Astrocyte (in vitro differentiated cells and primary cell): Measurements from ENCODE around the gene RSKR. TPM values are rescaled to one million over a fixed set of nuclear protein-coding genes. Genes with fewer than 3 reads are reported as not detected.

Experiments used
- DNase-seq: peaks from one replicate; pipeline ENCODE4 v3.0.0-alpha.2; 2010; ENCODE audit warnings: low read depth
- FAIRE-seq: peaks from 2 replicates; lab custom pipeline; 2011; peaks lifted over from hg19 to GRCh38; lab: Jason Lieb, UNC
- H2AFZ ChIP-seq: 2 replicates; pipeline ENCODE4 v1.6.0; 2012; ENCODE audit warnings: low read depth, low read length, inconsistent platforms
- H3K27ac ChIP-seq: 2 replicates; pipeline ENCODE4 v1.5.1; 2011; ENCODE audit warnings: low read depth, low read length, inconsistent platforms
- H3K27me3 ChIP-seq: 2 replicates; pipeline ENCODE4 v1.6.0; 2011; ENCODE audit warnings: low read length, inconsistent platforms; ENCODE audit not compliant: insufficient read depth
- H3K36me3 ChIP-seq: 2 replicates; pipeline ENCODE4 v1.5.1; 2011; ENCODE audit warnings: low read length, inconsistent platforms; ENCODE audit not compliant: insufficient read depth
- H3K4me1 ChIP-seq: 2 replicates; pipeline ENCODE4 v1.5.1; 2011; ENCODE audit warnings: low read length, inconsistent platforms; ENCODE audit not compliant: insufficient read depth
- H3K4me2 ChIP-seq: 2 replicates; pipeline ENCODE4 v1.6.0; 2012; ENCODE audit warnings: low read length, inconsistent platforms
- H3K4me3 ChIP-seq: 2 replicates; pipeline ENCODE4 v1.5.1; 2011; ENCODE audit warnings: low read depth, mild to moderate bottlenecking, low read length, inconsistent platforms; ENCODE audit not compliant: insufficient read depth
- H3K79me2 ChIP-seq: 2 replicates; pipeline ENCODE4 v1.6.0; 2012; ENCODE audit warnings: mild to moderate bottlenecking, low read length, inconsistent platforms; ENCODE audit not compliant: insufficient read depth
- H3K9ac ChIP-seq: 2 replicates; pipeline ENCODE4 v1.6.0; 2012; ENCODE audit warnings: mild to moderate bottlenecking, low read length, inconsistent platforms
- H3K9me3 ChIP-seq: 2 replicates; pipeline ENCODE4 v1.5.1; 2012; ENCODE audit warnings: low read depth, mild to moderate bottlenecking, low read length, inconsistent platforms; ENCODE audit not compliant: insufficient read depth
- H4K20me1 ChIP-seq: 2 replicates; pipeline ENCODE4 v1.6.0; 2012; ENCODE audit warnings: low read length, inconsistent platforms; ENCODE audit not compliant: insufficient read depth
- H3K27ac Mint-ChIP-seq: one replicate; pipeline ENCODE4 v1.8.0; 2021; ENCODE audit warnings: mild to moderate bottlenecking, mixed read lengths; ENCODE audit not compliant: unreplicated experiment
- H3K27me3 Mint-ChIP-seq: one replicate; pipeline ENCODE4 v1.8.0; 2021; ENCODE audit warnings: low read depth, mixed read lengths; ENCODE audit not compliant: unreplicated experiment
- H3K36me3 Mint-ChIP-seq: one replicate; pipeline ENCODE4 v1.8.0; 2021; ENCODE audit warnings: low read depth, mixed read lengths; ENCODE audit not compliant: unreplicated experiment
- H3K4me1 Mint-ChIP-seq: one replicate; pipeline ENCODE4 v1.8.0; 2021; ENCODE audit warnings: low read depth, mixed read lengths; ENCODE audit not compliant: unreplicated experiment
- H3K4me3 Mint-ChIP-seq: one replicate; pipeline ENCODE4 v1.8.0; 2021; ENCODE audit warnings: mild to moderate bottlenecking, moderate library complexity, mixed read lengths; ENCODE audit not compliant: unreplicated experiment
- H3K9me3 Mint-ChIP-seq: one replicate; pipeline ENCODE4 v1.8.0; 2021; ENCODE audit warnings: mild to moderate bottlenecking, mixed read lengths; ENCODE audit not compliant: unreplicated experiment
- EZH2 ChIP-seq: IDR thresholded peaks from 2 replicates; pipeline ENCODE4 v1.6.1; 2012; ENCODE audit warnings: mild to moderate bottlenecking, low read length, inconsistent platforms; ENCODE audit not compliant: insufficient read depth
- total RNA-seq: library from RNA; stranded (reverse); gene quantifications from 2 replicates; pipeline ENCODE4 v1.2.1, GENCODE V29; 2021
- TF ChIP-seq, protein P1 (sequence below): IDR thresholded peaks from 2 replicates; pipeline ENCODE4 v1.5.1; 2011; ENCODE audit warnings: low read depth, mild to moderate bottlenecking, inconsistent platforms, low read length, moderate library complexity; ENCODE audit not compliant: insufficient read depth

Gene RSKR
- total RNA-seq, 1 donor from 2014 or later, result 13.5 TPM

- Mint-ChIP-seq H3K27ac (no peak overlapping the region), H3K4me1 (no peaks in the 10 kb centered on the region), H3K9me3 (no peaks in the 10 kb centered on the region), H3K4me3 (no peak overlapping the region), H3K27me3 (peaks cover 5% of the 10 kb centered on the region), H3K36me3 (peaks cover 17% of the 10 kb centered on the region)
- DNase-seq (no peak), FAIRE-seq (no peak)
- H3K4me1 ChIP-seq, result no peaks in the 10 kb centered on the region
- no peaks in the 10 kb centered on the region for H3K79me2 ChIP-seq
- H3K27me3 ChIP-seq, result no peaks in the 10 kb centered on the region
- no peak overlapping the region for H3K9ac ChIP-seq
- no peak overlapping the region for H2AFZ ChIP-seq
- H3K4me3 ChIP-seq, result no peak overlapping the region
- no peaks in the 10 kb centered on the region for H3K9me3 ChIP-seq
- H3K36me3 ChIP-seq, result peaks cover 46% of the 10 kb centered on the region
- H3K4me2 ChIP-seq, result no peak overlapping the region
- no peak overlapping the region for H3K27ac ChIP-seq
- peaks cover 4% of the 10 kb centered on the region for H4K20me1 ChIP-seq
- TF ChIP-seq, protein P1, sequence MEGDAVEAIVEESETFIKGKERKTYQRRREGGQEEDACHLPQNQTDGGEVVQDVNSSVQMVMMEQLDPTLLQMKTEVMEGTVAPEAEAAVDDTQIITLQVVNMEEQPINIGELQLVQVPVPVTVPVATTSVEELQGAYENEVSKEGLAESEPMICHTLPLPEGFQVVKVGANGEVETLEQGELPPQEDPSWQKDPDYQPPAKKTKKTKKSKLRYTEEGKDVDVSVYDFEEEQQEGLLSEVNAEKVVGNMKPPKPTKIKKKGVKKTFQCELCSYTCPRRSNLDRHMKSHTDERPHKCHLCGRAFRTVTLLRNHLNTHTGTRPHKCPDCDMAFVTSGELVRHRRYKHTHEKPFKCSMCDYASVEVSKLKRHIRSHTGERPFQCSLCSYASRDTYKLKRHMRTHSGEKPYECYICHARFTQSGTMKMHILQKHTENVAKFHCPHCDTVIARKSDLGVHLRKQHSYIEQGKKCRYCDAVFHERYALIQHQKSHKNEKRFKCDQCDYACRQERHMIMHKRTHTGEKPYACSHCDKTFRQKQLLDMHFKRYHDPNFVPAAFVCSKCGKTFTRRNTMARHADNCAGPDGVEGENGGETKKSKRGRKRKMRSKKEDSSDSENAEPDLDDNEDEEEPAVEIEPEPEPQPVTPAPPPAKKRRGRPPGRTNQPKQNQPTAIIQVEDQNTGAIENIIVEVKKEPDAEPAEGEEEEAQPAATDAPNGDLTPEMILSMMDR, result no peak
- no peak for TF ChIP-seq EZH2
Observed at GRCh38 chr17:28579526-28579925, 34.5 kb downstream of the RSKR start.

GRCh38 chr17:28578246-28579195, 35.5 kb downstream of the RSKR start:
- Mint-ChIP-seq H3K4me3 (no peak overlapping the region), H3K9me3 (no peaks in the 10 kb centered on the region), H3K36me3 (peaks cover 15% of the 10 kb centered on the region), H3K27me3 (no peaks in the 10 kb centered on the region), H3K27ac (no peak overlapping the region), H3K4me1 (no peaks in the 10 kb centered on the region)
- FAIRE-seq (no peak), DNase-seq (no peak)
- Histone ChIP-seq H3K4me3 (no peak overlapping the region), H4K20me1 (peaks cover 4% of the 10 kb centered on the region), H3K9me3 (no peaks in the 10 kb centered on the region), H3K79me2 (no peaks in the 10 kb centered on the region), H3K4me1 (no peaks in the 10 kb centered on the region), H3K9ac (no peak overlapping the region), H2AFZ (no peak overlapping the region), H3K27me3 (no peaks in the 10 kb centered on the region), H3K36me3 (peaks cover 36% of the 10 kb centered on the region), H3K27ac (no peak overlapping the region), H3K4me2 (no peak overlapping the region)
- TF ChIP-seq, protein P1, result no peak
- TF ChIP-seq EZH2, result no peak

GRCh38 chr17:28577466-28577824, 36.5 kb downstream of the RSKR start:
- Histone ChIP-seq H2AFZ (no peak overlapping the region), H3K9me3 (no peaks in the 10 kb centered on the region), H3K4me3 (no peak overlapping the region), H3K36me3 (peaks cover 26% of the 10 kb centered on the region), H4K20me1 (peaks cover 4% of the 10 kb centered on the region), H3K4me2 (peak overlapping the region; percentile 82), H3K9ac (no peak overlapping the region), H3K27me3 (no peaks in the 10 kb centered on the region), H3K27ac (no peak overlapping the region), H3K79me2 (no peaks in the 10 kb centered on the region), H3K4me1 (no peaks in the 10 kb centered on the region)
- peaks cover 5% of the 10 kb centered on the region for H3K4me1 Mint-ChIP-seq
- H3K27ac Mint-ChIP-seq, result no peak overlapping the region
- DNase-seq, result no peak
- H3K9me3 Mint-ChIP-seq, result no peaks in the 10 kb centered on the region
- H3K4me3 Mint-ChIP-seq, result no peak overlapping the region
- peaks cover 7% of the 10 kb centered on the region for H3K27me3 Mint-ChIP-seq
- no peak for TF ChIP-seq EZH2
- TF ChIP-seq, protein P1, result no peak
- H3K36me3 Mint-ChIP-seq, result peaks cover 17% of the 10 kb centered on the region
- FAIRE-seq, result no peak
